NT2/D1 (cell line): ENCODE data around the gene TMEM130.

ENCODE experiments used
- DNase-seq: peaks from one replicate; pipeline ENCODE4 v3.0.0-alpha.2; 2011; ENCODE audit warnings: low read depth, low spot score
- H3K27me3 ChIP-seq: 2 replicates; pipeline ENCODE4 v1.6.0; 2011; ENCODE audit warnings: mild to moderate bottlenecking; ENCODE audit not compliant: insufficient read length, insufficient read depth
- H3K36me3 ChIP-seq: 2 replicates; pipeline ENCODE4 v1.6.1; 2011; ENCODE audit warnings: mild to moderate bottlenecking, low read length, mixed read lengths; ENCODE audit not compliant: insufficient read depth, insufficient read length
- H3K4me1 ChIP-seq: 2 replicates; pipeline ENCODE4 v1.5.1; 2011; ENCODE audit not compliant: insufficient read depth, insufficient read length
- H3K4me3 ChIP-seq: 2 replicates; pipeline ENCODE4 v1.5.1; 2011; ENCODE audit warnings: low read depth; ENCODE audit not compliant: insufficient read length
- H3K9ac ChIP-seq: 2 replicates; pipeline ENCODE4 v1.6.0; 2011; ENCODE audit warnings: low read depth; ENCODE audit not compliant: insufficient read length
- H3K9me3 ChIP-seq: 2 replicates; pipeline ENCODE4 v1.5.1; 2011; ENCODE audit warnings: mild to moderate bottlenecking, low read length; ENCODE audit not compliant: insufficient read depth
- SUZ12 ChIP-seq: IDR thresholded peaks from 2 replicates; pipeline ENCODE4 v1.6.1; 2011; ENCODE audit not compliant: insufficient read length, insufficient read depth; ENCODE audit errors: extremely low read depth
- YY1 ChIP-seq: IDR thresholded peaks from 2 replicates; pipeline ENCODE4 v1.6.1; 2011; ENCODE audit not compliant: insufficient read length, insufficient read depth
- ZNF274 ChIP-seq: IDR thresholded peaks from 2 replicates; pipeline ENCODE4 v1.6.1; 2011; ENCODE audit warnings: mild to moderate bottlenecking, low read depth, low read length

The TMEM130 gene

GRCh38 chr7:98884416-98884815, 14.6 kb upstream of the TMEM130 start:
- Histone ChIP-seq H3K4me1 (peaks cover under 1% of the 10 kb centered on the region), H3K4me3 (no peak overlapping the region), H3K36me3 (peaks cover 66% of the 10 kb centered on the region), H3K9me3 (no peaks in the 10 kb centered on the region), H3K27me3 (no peaks in the 10 kb centered on the region), H3K9ac (no peak overlapping the region)
- no peak for DNase-seq
- TF ChIP-seq SUZ12 (no peak), YY1 (no peak)

GRCh38 chr7:98881561-98882315, 11.9 kb upstream of the TMEM130 start:
- H3K27me3 ChIP-seq = no peaks in the 10 kb centered on the region
- no peak for DNase-seq
- peaks cover 50% of the 10 kb centered on the region for H3K36me3 ChIP-seq
- H3K9me3 ChIP-seq = no peaks in the 10 kb centered on the region
- no peak for TF ChIP-seq YY1
- no peak for TF ChIP-seq ZNF274
- TF ChIP-seq SUZ12 = no peak
- peaks cover 3% of the 10 kb centered on the region for H3K4me1 ChIP-seq
- no peak overlapping the region for H3K4me3 ChIP-seq
- H3K9ac ChIP-seq = no peak overlapping the region

GRCh38 chr7:98880485-98880884, 10.7 kb upstream of the TMEM130 start:
- no peak for DNase-seq
- H3K9me3 ChIP-seq = no peaks in the 10 kb centered on the region
- peaks cover 43% of the 10 kb centered on the region for H3K36me3 ChIP-seq
- no peaks in the 10 kb centered on the region for H3K27me3 ChIP-seq
- H3K4me1 ChIP-seq = peaks cover 3% of the 10 kb centered on the region
- TF ChIP-seq SUZ12 (no peak), YY1 (no peak), ZNF274 (no peak)
- H3K4me3 ChIP-seq = no peak overlapping the region
- no peak overlapping the region for H3K9ac ChIP-seq

- peaks cover 3% of the 10 kb centered on the region for H3K4me1 ChIP-seq
- H3K27me3 ChIP-seq = no peaks in the 10 kb centered on the region
- peak overlapping the region; percentile 82 for H3K4me3 ChIP-seq
- DNase-seq = no peak
- no peaks in the 10 kb centered on the region for H3K9me3 ChIP-seq
- no peak overlapping the region for H3K9ac ChIP-seq
- peaks cover 37% of the 10 kb centered on the region for H3K36me3 ChIP-seq
- no peak for TF ChIP-seq SUZ12
Observed at GRCh38 chr7:98879979-98880315, 10.1 kb upstream of the TMEM130 start.

- Histone ChIP-seq H3K9ac (peak overlapping the region; percentile 87), H3K9me3 (no peaks in the 10 kb centered on the region), H3K4me1 (peaks cover 3% of the 10 kb centered on the region), H3K36me3 (peaks cover 32% of the 10 kb centered on the region), H3K4me3 (peak overlapping the region; percentile 82), H3K27me3 (no peaks in the 10 kb centered on the region)
- TF ChIP-seq ZNF274 (no peak), YY1 (no peak), SUZ12 (no peak)
- DNase-seq = no peak
Observed at GRCh38 chr7:98879198-98879978, 9.6 kb upstream of the TMEM130 start.

- Histone ChIP-seq H3K4me3 (peak within 1 kb of the TSS; percentile 82), H3K4me1 (peaks cover 3% of the 10 kb centered on the region), H3K9ac (peak within 1 kb of the TSS; percentile 92), H3K36me3 (peaks cover 24% of the 10 kb centered on the region), H3K27me3 (no peaks in the 10 kb centered on the region), H3K9me3 (no peaks in the 10 kb centered on the region)
- DNase-seq = no peak
- TF ChIP-seq SUZ12 (no peak), ZNF274 (no peak), YY1 (no peak)
Observed at GRCh38 chr7:98878365-98879197, 8.8 kb upstream of the TMEM130 start, which contains the start of gene TRRAP. Gene TRRAP (plus strand): TSS chr7:98878532. CDS start chr7:98881151, 2,619 bp downstream.

GRCh38 chr7:98877692-98878364, 8.0 kb upstream of the TMEM130 start:
- Histone ChIP-seq H3K4me1 (peaks cover 3% of the 10 kb centered on the region), H3K9me3 (no peaks in the 10 kb centered on the region), H3K9ac (peak overlapping the region; percentile 51), H3K4me3 (peak overlapping the region; percentile 82), H3K36me3 (peaks cover 16% of the 10 kb centered on the region), H3K27me3 (no peaks in the 10 kb centered on the region)
- no peak for TF ChIP-seq SUZ12
- no peak for TF ChIP-seq ZNF274
- TF ChIP-seq YY1 = no peak
- no peak for DNase-seq
